Panc1 (cell line): ENCODE data around the gene H3-3A.

Experiments used
- CTCF ChIP-seq: fragments of 450-650 bp; IDR thresholded peaks from 2 replicates; pipeline ENCODE4 v1.5.1; 2017; ENCODE audit warnings: mild to moderate bottlenecking
- POLR2AphosphoS5 ChIP-seq: IDR thresholded peaks from 2 replicates; pipeline ENCODE4 v1.6.1; 2012; ENCODE audit warnings: mild to moderate bottlenecking, low read depth, low read length, moderate library complexity
- TF ChIP-seq, protein P1 (sequence below), 2 experiments: IDR thresholded peaks; 2 replicates each; pipeline ENCODE4 v1.6.1; 2011 to 2012; ENCODE audit warnings: low read depth in 2 of 2, control low read depth in 1 of 2, low read length in 1 of 2, mild to moderate bottlenecking in 1 of 2, moderate library complexity in 1 of 2; ENCODE audit not compliant: insufficient read depth in 1 of 2

- TF ChIP-seq CTCF (no peak), POLR2AphosphoS5 (no peak)
- TF ChIP-seq, protein P1, sequence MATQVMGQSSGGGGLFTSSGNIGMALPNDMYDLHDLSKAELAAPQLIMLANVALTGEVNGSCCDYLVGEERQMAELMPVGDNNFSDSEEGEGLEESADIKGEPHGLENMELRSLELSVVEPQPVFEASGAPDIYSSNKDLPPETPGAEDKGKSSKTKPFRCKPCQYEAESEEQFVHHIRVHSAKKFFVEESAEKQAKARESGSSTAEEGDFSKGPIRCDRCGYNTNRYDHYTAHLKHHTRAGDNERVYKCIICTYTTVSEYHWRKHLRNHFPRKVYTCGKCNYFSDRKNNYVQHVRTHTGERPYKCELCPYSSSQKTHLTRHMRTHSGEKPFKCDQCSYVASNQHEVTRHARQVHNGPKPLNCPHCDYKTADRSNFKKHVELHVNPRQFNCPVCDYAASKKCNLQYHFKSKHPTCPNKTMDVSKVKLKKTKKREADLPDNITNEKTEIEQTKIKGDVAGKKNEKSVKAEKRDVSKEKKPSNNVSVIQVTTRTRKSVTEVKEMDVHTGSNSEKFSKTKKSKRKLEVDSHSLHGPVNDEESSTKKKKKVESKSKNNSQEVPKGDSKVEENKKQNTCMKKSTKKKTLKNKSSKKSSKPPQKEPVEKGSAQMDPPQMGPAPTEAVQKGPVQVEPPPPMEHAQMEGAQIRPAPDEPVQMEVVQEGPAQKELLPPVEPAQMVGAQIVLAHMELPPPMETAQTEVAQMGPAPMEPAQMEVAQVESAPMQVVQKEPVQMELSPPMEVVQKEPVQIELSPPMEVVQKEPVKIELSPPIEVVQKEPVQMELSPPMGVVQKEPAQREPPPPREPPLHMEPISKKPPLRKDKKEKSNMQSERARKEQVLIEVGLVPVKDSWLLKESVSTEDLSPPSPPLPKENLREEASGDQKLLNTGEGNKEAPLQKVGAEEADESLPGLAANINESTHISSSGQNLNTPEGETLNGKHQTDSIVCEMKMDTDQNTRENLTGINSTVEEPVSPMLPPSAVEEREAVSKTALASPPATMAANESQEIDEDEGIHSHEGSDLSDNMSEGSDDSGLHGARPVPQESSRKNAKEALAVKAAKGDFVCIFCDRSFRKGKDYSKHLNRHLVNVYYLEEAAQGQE (IDR thresholded peaks at IDR 0.05; ENCODE audit: insufficient read depth in 1 of 2, low read depth in 2 of 2, low read length in 1 of 2): no peak
These were observed 21.1 kb upstream of the H3-3A start for GRCh38 chr1:226041419-226041818.
